ENCODE data around the gene VSTM1.

GRCh38 chr19:54002495-54003315 is 61.0 kb downstream of the VSTM1 start:
- TF ChIP-seq POLR2A (IDR thresholded peaks at IDR 0.05): no peak
- TF ChIP-seq POLR2AphosphoS5 (IDR thresholded peaks at IDR 0.05): no peak

Data from sigmoid colon (tissue), 4 donors.